ENCODE measurements around the gene OSTC. TPM values are rescaled to one million over a fixed set of nuclear protein-coding genes. Genes with fewer than 3 reads are reported as not detected.

Gene OSTC
- polyA plus RNA-seq, 1 experiment: 320 TPM

DNA sequence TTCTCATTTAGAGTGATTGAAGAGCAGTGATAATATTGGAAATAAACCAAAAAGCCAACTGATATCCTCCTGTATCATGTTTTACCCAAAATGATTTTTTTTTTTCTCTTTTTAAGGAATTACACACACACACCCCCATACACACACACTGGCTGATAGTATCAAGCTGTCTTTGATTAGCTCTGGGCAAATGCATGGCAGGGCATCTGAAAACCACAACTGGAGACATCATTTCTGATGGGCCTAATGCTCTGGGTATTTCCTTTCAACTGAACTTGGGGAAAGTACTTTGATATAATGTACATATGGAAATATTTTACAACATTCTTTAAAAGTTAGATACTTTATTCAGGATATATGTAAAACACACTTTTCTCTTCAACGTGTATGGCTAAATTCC lies 14.2 kb upstream of the OSTC start:
- POLR2A ChIA-PET: no interaction called here
- H3K9me3 ChIP-seq (ENCODE audit: control insufficient read depth, insufficient read depth, low read length): no peaks in the 10 kb centered on the region
- no peak for DNase-seq (ENCODE audit: low read depth, low spot score)
- no peak overlapping the region for H3K27ac ChIP-seq (ENCODE audit: low read depth, low read length)
- H3K27me3 ChIP-seq (ENCODE audit: control insufficient read depth, insufficient read depth, low read length): no peaks in the 10 kb centered on the region
- CTCF ChIA-PET: interaction anchor here (1.1 kb wide), 1 partner anchor 617 kb away, joined by 4 read pairs; no protein-coding TSS in a partner anchor
- no peak overlapping the region for H3K4me3 ChIP-seq (ENCODE audit: low read depth, low read length)
- TF ChIP-seq, protein P1, sequence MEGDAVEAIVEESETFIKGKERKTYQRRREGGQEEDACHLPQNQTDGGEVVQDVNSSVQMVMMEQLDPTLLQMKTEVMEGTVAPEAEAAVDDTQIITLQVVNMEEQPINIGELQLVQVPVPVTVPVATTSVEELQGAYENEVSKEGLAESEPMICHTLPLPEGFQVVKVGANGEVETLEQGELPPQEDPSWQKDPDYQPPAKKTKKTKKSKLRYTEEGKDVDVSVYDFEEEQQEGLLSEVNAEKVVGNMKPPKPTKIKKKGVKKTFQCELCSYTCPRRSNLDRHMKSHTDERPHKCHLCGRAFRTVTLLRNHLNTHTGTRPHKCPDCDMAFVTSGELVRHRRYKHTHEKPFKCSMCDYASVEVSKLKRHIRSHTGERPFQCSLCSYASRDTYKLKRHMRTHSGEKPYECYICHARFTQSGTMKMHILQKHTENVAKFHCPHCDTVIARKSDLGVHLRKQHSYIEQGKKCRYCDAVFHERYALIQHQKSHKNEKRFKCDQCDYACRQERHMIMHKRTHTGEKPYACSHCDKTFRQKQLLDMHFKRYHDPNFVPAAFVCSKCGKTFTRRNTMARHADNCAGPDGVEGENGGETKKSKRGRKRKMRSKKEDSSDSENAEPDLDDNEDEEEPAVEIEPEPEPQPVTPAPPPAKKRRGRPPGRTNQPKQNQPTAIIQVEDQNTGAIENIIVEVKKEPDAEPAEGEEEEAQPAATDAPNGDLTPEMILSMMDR (IDR thresholded peaks at IDR 0.05; ENCODE audit: low read depth, low read length): no peak

DNA sequence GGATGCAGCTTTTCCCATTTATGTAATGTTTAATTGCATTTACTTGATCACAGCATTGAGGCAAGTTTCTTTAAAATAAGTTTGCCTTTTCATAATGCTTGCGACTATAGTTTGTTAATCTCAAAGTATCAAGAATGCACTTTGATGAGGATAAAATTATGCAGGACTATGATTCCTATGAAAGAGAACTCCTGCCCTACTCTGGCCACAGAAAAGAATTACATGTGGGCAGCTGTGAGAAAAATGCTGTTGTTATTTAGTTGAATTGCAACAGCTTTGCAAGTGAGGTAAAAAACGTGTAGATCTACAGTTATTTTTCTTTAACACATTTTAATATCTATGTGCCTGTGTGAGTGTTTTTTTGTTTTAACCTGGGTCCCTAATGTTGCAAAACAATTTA lies 12.5 kb upstream of the OSTC start:
- TF ChIP-seq, protein P1 (IDR thresholded peaks at IDR 0.05; ENCODE audit: low read depth, low read length): 0 out of 2 replicates have a peak, but pooled peaks have one; percentile 14
- CTCF ChIA-PET: interaction anchor here (1.0 to 1.8 kb wide), 2 partner anchors 10 to 619 kb away, joined by 4 to 7 read pairs; no protein-coding TSS in a partner anchor
- DNase-seq (ENCODE audit: low read depth, low spot score): no peak
- POLR2A ChIA-PET: no interaction called here
- no peak overlapping the region for H3K4me3 ChIP-seq (ENCODE audit: low read depth, low read length)
- H3K9me3 ChIP-seq (ENCODE audit: control insufficient read depth, insufficient read depth, low read length): no peaks in the 10 kb centered on the region
- no peak overlapping the region for H3K27ac ChIP-seq (ENCODE audit: low read depth, low read length)
- H3K27me3 ChIP-seq (ENCODE audit: control insufficient read depth, insufficient read depth, low read length): no peaks in the 10 kb centered on the region

GRCh38 chr4:108644237-108644636 lies 6.2 kb upstream of the OSTC start:
- no peak overlapping the region for H3K27ac ChIP-seq (ENCODE audit: low read depth, low read length)

GRCh38 chr4:108646706-108647105 lies 3.7 kb upstream of the OSTC start:
- no peak for DNase-seq (ENCODE audit: low read depth, low spot score)
- ChIA-PET POLR2A (no interaction called here), CTCF (interaction anchor here (0.6 kb wide), 1 partner anchor 35 kb away, joined by 5 read pairs; no protein-coding TSS in a partner anchor)
- Histone ChIP-seq H3K27me3 (ENCODE audit: control insufficient read depth, insufficient read depth, low read length) (no peaks in the 10 kb centered on the region), H3K27ac (ENCODE audit: low read depth, low read length) (no peak overlapping the region), H3K4me3 (ENCODE audit: low read depth, low read length) (no peak overlapping the region), H3K9me3 (ENCODE audit: control insufficient read depth, insufficient read depth, low read length) (no peaks in the 10 kb centered on the region)
- TF ChIP-seq, protein P1 (IDR thresholded peaks at IDR 0.05; ENCODE audit: low read depth, low read length): no peak

More at GRCh38 chr4:108644237-108644636, 6.2 kb upstream of the OSTC start:
- DNase-seq (ENCODE audit: low read depth, low spot score): no peak
- Histone ChIP-seq H3K4me3 (ENCODE audit: low read depth, low read length) (no peak overlapping the region), H3K9me3 (ENCODE audit: control insufficient read depth, insufficient read depth, low read length) (no peaks in the 10 kb centered on the region), H3K27me3 (ENCODE audit: control insufficient read depth, insufficient read depth, low read length) (no peaks in the 10 kb centered on the region)
- POLR2A ChIA-PET: interaction anchor here (0.6 to 1.2 kb wide), 2 partner anchors 9 to 20 kb away, joined by 3 read pairs; no protein-coding TSS in a partner anchor
- CTCF ChIA-PET: no interaction called here
- TF ChIP-seq, protein P1 (IDR thresholded peaks at IDR 0.05; ENCODE audit: low read depth, low read length): no peak

DNA sequence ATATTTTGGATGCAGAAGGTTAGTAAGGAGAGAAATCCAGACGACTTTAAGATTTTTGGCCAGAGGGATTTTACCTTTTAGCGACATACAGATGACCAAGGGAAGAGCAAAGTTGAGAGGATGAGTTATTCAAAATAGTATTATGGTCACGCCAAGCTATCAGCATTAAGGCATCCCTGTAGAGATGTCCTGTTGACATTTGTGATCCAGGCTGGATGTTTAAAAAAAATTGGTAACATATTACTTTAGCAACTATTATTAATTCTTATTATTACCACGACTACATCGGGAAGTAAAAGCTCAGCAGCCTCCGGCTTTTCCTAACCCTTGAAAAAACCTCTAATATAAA lies 562 bp upstream of the OSTC start:
- CTCF ChIA-PET: interaction anchor here (0.6 to 1.4 kb wide), 12 partner anchors 9 to 775 kb away, joined by 3 to 8 read pairs (median 4); no protein-coding TSS in a partner anchor
- TF ChIP-seq, protein P1 (IDR thresholded peaks at IDR 0.05; ENCODE audit: low read depth, low read length): no peak
- no peak for DNase-seq (ENCODE audit: low read depth, low spot score)

More for the DNA sequence above, 562 bp upstream of the OSTC start:
- Histone ChIP-seq H3K27ac (ENCODE audit: low read depth, low read length) (peak overlapping the region; percentile 87), H3K27me3 (ENCODE audit: control insufficient read depth, insufficient read depth, low read length) (no peaks in the 10 kb centered on the region), H3K9me3 (ENCODE audit: control insufficient read depth, insufficient read depth, low read length) (no peaks in the 10 kb centered on the region), H3K4me3 (ENCODE audit: low read depth, low read length) (peak overlapping the region; percentile 44)
- POLR2A ChIA-PET: interaction anchor here (0.9 to 2.7 kb wide), 8 partner anchors 14 to 930 kb away, joined by 3 to 17 read pairs (median 4); partner anchors contain the start of genes PAPSS1 and RPL34
